Natural killer cell (primary cell): Measurements from ENCODE around the gene GNG7. TPM values are rescaled to one million over a fixed set of nuclear protein-coding genes. Genes with fewer than 3 reads are reported as not detected.

Source experiments
- ATAC-seq, 3 donors: fragments of 150-1000 bp in 2 of 3; fragments of 200-7000 bp in 1 of 3; cut with Tn5 transposase; 1 replicate in 1 of 3; 2 replicates in 2 of 3; pipeline ENCODE4 v1.10.0; 2021; ENCODE audit warnings: mild to moderate bottlenecking in 2 of 3, moderate library complexity in 2 of 3
- DNase-seq, 2 donors: peaks; one replicate each; pipeline versions ENCODE4 v3.0.0 to v3.0.0-alpha.2; 2013 to 2021; ENCODE audit warnings: mixed read lengths in 1 of 2
- H3K27ac ChIP-seq: one replicate; pipeline ENCODE4 v1.5.1; 2013; ENCODE audit warnings: mild to moderate bottlenecking, low read length
- H3K27me3 ChIP-seq: one replicate; pipeline ENCODE4 v1.6.1; 2013; ENCODE audit warnings: low read length; ENCODE audit not compliant: control insufficient read depth, insufficient read depth
- H3K36me3 ChIP-seq: one replicate; pipeline ENCODE4 v1.6.1; 2013; ENCODE audit warnings: low read length; ENCODE audit not compliant: control insufficient read depth, insufficient read depth
- H3K4me1 ChIP-seq: one replicate; pipeline ENCODE4 v1.6.1; 2013; ENCODE audit warnings: low read length; ENCODE audit not compliant: control insufficient read depth, insufficient read depth
- H3K4me3 ChIP-seq: one replicate; pipeline ENCODE4 v1.5.1; 2013; ENCODE audit warnings: low read length
- H3K9me3 ChIP-seq: one replicate; pipeline ENCODE4 v1.6.1; 2013; ENCODE audit warnings: low read length; ENCODE audit not compliant: control insufficient read depth, insufficient read depth
- H3K27ac Mint-ChIP-seq, 2 donors: one replicate each; pipeline ENCODE4 v1.8.0; 2022; ENCODE audit warnings: mild to moderate bottlenecking in 2 of 2, mixed read lengths in 2 of 2, moderate library complexity in 1 of 2
- H3K27me3 Mint-ChIP-seq, 2 donors: one replicate each; pipeline ENCODE4 v1.8.0; 2022; ENCODE audit warnings: low read depth in 2 of 2, mixed read lengths in 2 of 2
- H3K36me3 Mint-ChIP-seq: one replicate; pipeline ENCODE4 v1.8.0; 2022; ENCODE audit warnings: mixed read lengths
- H3K4me1 Mint-ChIP-seq, 2 donors: one replicate each; pipeline ENCODE4 v1.8.0; 2022; ENCODE audit warnings: mixed read lengths in 2 of 2
- H3K4me3 Mint-ChIP-seq: one replicate; pipeline ENCODE4 v1.8.0; 2022; ENCODE audit warnings: mild to moderate bottlenecking, moderate library complexity, mixed read lengths
- H3K9me3 Mint-ChIP-seq, 2 donors: one replicate each; pipeline ENCODE4 v1.8.0; 2022; ENCODE audit warnings: mixed read lengths in 2 of 2
- CTCF ChIP-seq: fragments of 200-600 bp; IDR thresholded peaks from one replicate; pipeline ENCODE4 v1.8.0; 2022; ENCODE audit warnings: antibody characterized with exemption
- WGBS: methylation state at CpG from one replicate; pipeline ENCODE4 v1.1.7; 2013; ENCODE audit warnings: missing lambda C conversion rate; ENCODE audit not compliant: insufficient coverage; 5-methylcytosine and 5-hydroxymethylcytosine counted together
- intact Hi-C: fragments of 100-400 bp; cut with micrococcal nuclease; formaldehyde crosslinking; loops from one replicate; pipeline ENCODE4 v1.14.2; 2022
- total RNA-seq, 4 donors: library from RNA; stranded (reverse); fragments of 120-200 nt in 1 of 4; gene quantifications; one replicate each; pipeline versions ENCODE4 v1.2.3 to v1.2.4, GENCODE V29; 2013 to 2022

GNG7 gene
- total RNA-seq, 3 donors from 2014 or later (not counting 1 experiment from before 2014, with no cell fraction given), result 0.75 to 4.8 (median 1.5) TPM

GRCh38 chr19:2732157-2732725 is 29.7 kb upstream of the GNG7 start:
- no peak for TF ChIP-seq CTCF
- DNase-seq, result no peak
- no peak overlapping the region for H3K27ac ChIP-seq

GRCh38 chr19:2731181-2731995 is 28.9 kb upstream of the GNG7 start:
- Histone ChIP-seq H3K27me3 (no peaks in the 10 kb centered on the region), H3K9me3 (no peaks in the 10 kb centered on the region), H3K27ac (no peak overlapping the region), H3K4me3 (no peak overlapping the region), H3K36me3 (peaks cover 15% of the 10 kb centered on the region), H3K4me1 (peaks cover 8% of the 10 kb centered on the region)
- WGBS, result 93% methylated on average over 41 of the region's 41 CpGs
- intact Hi-C loops, result no loop called here
- Mint-ChIP-seq H3K27ac (no peak overlapping the region), H3K4me1 (peaks cover 5% of the 10 kb centered on the region in 2 donors), H3K4me3 (no peak overlapping the region), H3K36me3 (no peaks in the 10 kb centered on the region), H3K27me3 (peaks cover 0 to under 1% of the 10 kb centered on the region in 2 donors), H3K9me3 (no peaks in the 10 kb centered on the region)
- DNase-seq, result no peak
- ATAC-seq, result no peak
- TF ChIP-seq CTCF, result no peak

More at GRCh38 chr19:2732157-2732725, 29.7 kb upstream of the GNG7 start:
- H3K4me1 Mint-ChIP-seq, result peaks cover 0 to 4% of the 10 kb centered on the region in 2 donors
- H3K27ac Mint-ChIP-seq, result no peak overlapping the region
- Histone ChIP-seq H3K4me1 (no peaks in the 10 kb centered on the region), H3K36me3 (peaks cover 22% of the 10 kb centered on the region), H3K27me3 (no peaks in the 10 kb centered on the region), H3K4me3 (no peak overlapping the region), H3K9me3 (no peaks in the 10 kb centered on the region)
- no peaks in the 10 kb centered on the region for H3K9me3 Mint-ChIP-seq
- ATAC-seq, result no peak
- H3K4me3 Mint-ChIP-seq, result no peak overlapping the region
- no peaks in the 10 kb centered on the region for H3K36me3 Mint-ChIP-seq
- intact Hi-C loops, result no loop called here
- no peaks in the 10 kb centered on the region for H3K27me3 Mint-ChIP-seq
- WGBS, result 97% methylated on average over 33 of the region's 33 CpGs

- Histone ChIP-seq H3K4me1 (peaks cover 10% of the 10 kb centered on the region), H3K27me3 (no peaks in the 10 kb centered on the region), H3K4me3 (no peak overlapping the region), H3K9me3 (no peaks in the 10 kb centered on the region), H3K36me3 (peaks cover 9% of the 10 kb centered on the region), H3K27ac (no peak overlapping the region)
- H3K4me3 Mint-ChIP-seq, result no peak overlapping the region
- peaks cover 5% of the 10 kb centered on the region in 2 donors for H3K4me1 Mint-ChIP-seq
- no peaks in the 10 kb centered on the region for H3K36me3 Mint-ChIP-seq
- no peak for TF ChIP-seq CTCF
- H3K27me3 Mint-ChIP-seq, result peaks cover 0 to 3% of the 10 kb centered on the region in 2 donors
- DNase-seq (no peak), ATAC-seq (no peak)
- H3K9me3 Mint-ChIP-seq, result no peaks in the 10 kb centered on the region
- H3K27ac Mint-ChIP-seq, result no peak overlapping the region
- intact Hi-C loops, result no loop called here
- 97% methylated on average over 26 of the region's 26 CpGs for WGBS
These were observed 27.7 kb upstream of the GNG7 start for GRCh38 chr19:2729943-2730818.
